Measurements from ENCODE around the gene SLC30A2. TPM values are rescaled to one million over a fixed set of nuclear protein-coding genes. Genes with fewer than 3 reads are reported as not detected.

SLC30A2 gene
- total RNA-seq, 1 donor from 2014 or later = not detected

DNA sequence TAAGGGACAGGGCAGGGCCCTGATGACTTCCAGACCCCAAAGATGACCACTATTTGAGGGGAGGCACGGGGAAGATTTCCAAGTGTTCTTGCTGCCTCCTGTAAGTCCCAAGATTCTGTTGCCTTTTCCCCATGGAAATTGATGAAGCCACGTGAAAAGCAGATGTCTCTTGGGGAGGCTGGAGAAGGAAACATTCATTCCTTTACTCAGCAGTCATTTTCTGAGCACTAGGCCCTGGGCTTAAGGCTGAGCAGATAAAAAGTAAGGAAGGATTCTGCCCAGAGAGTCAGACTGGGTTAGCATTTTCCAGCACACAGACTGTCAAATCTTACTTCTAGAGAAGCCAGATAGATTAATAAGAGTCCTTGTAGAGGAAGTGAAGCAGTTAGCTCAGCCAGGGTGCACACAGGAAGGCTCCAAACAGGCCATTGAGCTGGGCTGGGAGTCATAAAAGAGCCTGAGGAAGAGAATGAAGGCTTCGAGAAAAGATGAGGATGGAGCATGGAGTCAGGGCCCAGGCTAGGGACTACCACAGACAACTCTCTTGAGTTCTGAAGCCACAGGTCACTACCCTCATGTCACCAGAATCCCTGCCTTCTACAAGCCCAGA is 14.2 kb downstream of the SLC30A2 start:
- Mint-ChIP-seq H3K9me3 (ENCODE audit: unreplicated experiment) (no peaks in the 10 kb centered on the region), H3K4me1 (ENCODE audit: unreplicated experiment) (peaks cover 12% of the 10 kb centered on the region), H3K27ac (ENCODE audit: unreplicated experiment) (no peak overlapping the region), H3K36me3 (ENCODE audit: unreplicated experiment) (no peaks in the 10 kb centered on the region), H3K27me3 (ENCODE audit: unreplicated experiment) (peaks cover 8% of the 10 kb centered on the region), H3K4me3 (ENCODE audit: unreplicated experiment) (no peak overlapping the region)
- TF ChIP-seq, protein P1, sequence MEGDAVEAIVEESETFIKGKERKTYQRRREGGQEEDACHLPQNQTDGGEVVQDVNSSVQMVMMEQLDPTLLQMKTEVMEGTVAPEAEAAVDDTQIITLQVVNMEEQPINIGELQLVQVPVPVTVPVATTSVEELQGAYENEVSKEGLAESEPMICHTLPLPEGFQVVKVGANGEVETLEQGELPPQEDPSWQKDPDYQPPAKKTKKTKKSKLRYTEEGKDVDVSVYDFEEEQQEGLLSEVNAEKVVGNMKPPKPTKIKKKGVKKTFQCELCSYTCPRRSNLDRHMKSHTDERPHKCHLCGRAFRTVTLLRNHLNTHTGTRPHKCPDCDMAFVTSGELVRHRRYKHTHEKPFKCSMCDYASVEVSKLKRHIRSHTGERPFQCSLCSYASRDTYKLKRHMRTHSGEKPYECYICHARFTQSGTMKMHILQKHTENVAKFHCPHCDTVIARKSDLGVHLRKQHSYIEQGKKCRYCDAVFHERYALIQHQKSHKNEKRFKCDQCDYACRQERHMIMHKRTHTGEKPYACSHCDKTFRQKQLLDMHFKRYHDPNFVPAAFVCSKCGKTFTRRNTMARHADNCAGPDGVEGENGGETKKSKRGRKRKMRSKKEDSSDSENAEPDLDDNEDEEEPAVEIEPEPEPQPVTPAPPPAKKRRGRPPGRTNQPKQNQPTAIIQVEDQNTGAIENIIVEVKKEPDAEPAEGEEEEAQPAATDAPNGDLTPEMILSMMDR (IDR thresholded peaks at IDR 0.05) = no peak
- no peak for DNase-seq (ENCODE audit: extremely low spot score, unreplicated experiment)

DNA sequence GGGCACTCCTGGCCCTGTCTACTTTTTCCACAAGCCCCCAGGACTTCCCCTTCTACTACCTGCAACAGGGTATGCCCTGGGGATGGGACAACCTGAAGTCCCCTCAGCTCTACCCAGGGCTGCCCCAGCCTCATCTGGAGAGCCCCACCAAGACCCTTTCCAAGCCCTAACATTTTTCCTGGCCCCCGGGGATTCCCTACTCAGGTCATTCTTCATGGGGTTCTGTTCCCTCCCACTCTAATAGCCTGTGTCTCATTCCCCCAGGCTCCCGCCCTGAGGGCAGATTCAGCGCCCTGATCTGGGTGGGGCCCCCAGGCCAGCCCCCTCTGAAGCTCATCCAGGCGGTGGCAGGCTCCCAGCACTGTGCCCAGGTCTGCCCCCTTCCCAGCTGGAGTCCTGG is 14.7 kb downstream of the SLC30A2 start:
- Mint-ChIP-seq H3K27ac (ENCODE audit: unreplicated experiment) (no peak overlapping the region), H3K27me3 (ENCODE audit: unreplicated experiment) (peaks cover 8% of the 10 kb centered on the region), H3K36me3 (ENCODE audit: unreplicated experiment) (no peaks in the 10 kb centered on the region), H3K4me3 (ENCODE audit: unreplicated experiment) (no peak overlapping the region), H3K4me1 (ENCODE audit: unreplicated experiment) (peaks cover 9% of the 10 kb centered on the region), H3K9me3 (ENCODE audit: unreplicated experiment) (no peaks in the 10 kb centered on the region)
- no peak for DNase-seq (ENCODE audit: extremely low spot score, unreplicated experiment)
- TF ChIP-seq, protein P1 (IDR thresholded peaks at IDR 0.05) = no peak

DNA sequence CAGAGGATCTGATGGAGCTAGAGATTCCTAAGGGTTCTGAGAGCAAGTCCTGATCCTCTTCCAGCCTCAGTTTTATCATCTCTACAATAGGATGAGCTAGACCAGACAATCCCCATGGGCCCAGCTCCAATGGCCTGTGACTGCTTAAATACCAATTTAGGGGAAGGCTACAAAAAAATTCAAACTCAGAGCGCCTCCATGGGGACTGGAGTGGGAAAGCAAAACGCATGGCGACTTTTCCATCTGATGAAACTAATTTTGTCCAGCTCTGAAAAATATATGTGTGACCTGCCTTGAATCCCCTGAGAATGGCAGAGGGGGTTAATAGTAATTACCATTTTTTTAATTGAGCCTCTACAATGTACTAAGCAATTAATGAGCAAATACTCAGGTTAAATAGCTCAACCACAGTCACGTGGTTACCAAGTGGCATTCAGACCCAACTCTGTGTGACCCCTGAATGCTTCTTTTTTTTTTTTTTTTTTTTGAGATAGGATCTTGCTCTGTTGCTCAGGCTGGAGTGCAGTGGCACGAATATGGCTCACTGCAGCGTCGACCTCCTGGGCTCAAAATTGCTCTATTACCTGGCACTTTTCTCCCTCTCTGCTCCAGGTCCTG is 15.9 kb downstream of the SLC30A2 start:
- Mint-ChIP-seq H3K9me3 (ENCODE audit: unreplicated experiment) (no peaks in the 10 kb centered on the region), H3K27me3 (ENCODE audit: unreplicated experiment) (peaks cover 8% of the 10 kb centered on the region), H3K4me1 (ENCODE audit: unreplicated experiment) (peaks cover 5% of the 10 kb centered on the region), H3K27ac (ENCODE audit: unreplicated experiment) (no peak overlapping the region), H3K36me3 (ENCODE audit: unreplicated experiment) (no peaks in the 10 kb centered on the region), H3K4me3 (ENCODE audit: unreplicated experiment) (no peak overlapping the region)
- DNase-seq (ENCODE audit: extremely low spot score, unreplicated experiment) = no peak
- TF ChIP-seq, protein P1 (IDR thresholded peaks at IDR 0.05) = no peak

DNA sequence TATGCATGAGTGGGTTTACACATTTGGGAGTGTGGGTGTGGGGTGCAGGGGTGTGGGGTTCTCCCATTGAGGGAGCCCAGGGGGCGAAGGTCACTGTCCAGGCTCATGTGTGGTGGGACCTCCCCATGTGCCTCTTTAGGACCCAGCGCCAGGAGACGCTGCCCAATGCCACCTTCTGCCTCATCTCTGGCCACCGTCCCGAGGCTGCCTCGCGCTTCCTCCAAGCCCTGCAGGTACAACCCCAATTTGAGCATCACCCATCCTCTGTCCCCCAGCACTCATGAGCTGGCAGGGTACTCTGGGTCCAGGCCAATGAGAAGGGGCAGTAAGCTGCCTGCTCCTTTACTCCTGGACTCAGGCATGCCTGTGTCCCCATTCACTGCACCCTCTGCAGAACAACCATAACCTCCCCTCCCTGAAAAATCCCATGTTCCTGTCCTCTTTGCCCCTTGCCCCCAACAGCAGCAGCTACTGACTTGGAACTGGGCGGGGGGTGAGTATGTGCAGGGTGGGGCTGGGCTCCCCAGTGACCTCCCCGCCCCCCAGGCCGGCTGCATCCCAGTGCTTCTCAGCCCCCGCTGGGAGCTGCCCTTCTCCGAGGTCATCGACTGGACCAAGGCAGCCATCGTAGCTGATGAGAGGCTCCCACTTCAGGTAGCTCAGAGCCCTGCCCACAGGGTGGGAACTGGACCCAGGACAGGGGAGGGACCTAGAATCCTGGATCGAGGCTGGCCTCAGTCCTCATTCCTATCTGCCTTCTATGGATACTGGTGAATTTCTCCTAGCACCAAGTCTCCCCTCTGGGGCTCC is 16.7 kb downstream of the SLC30A2 start:
- no peak overlapping the region for H3K27ac Mint-ChIP-seq (ENCODE audit: unreplicated experiment)

More for the DNA sequence above, 16.7 kb downstream of the SLC30A2 start:
- no peak for DNase-seq (ENCODE audit: extremely low spot score, unreplicated experiment)
- no peaks in the 10 kb centered on the region for H3K9me3 Mint-ChIP-seq (ENCODE audit: unreplicated experiment)
- H3K27me3 Mint-ChIP-seq (ENCODE audit: unreplicated experiment) = peaks cover 3% of the 10 kb centered on the region
- no peak overlapping the region for H3K4me3 Mint-ChIP-seq (ENCODE audit: unreplicated experiment)
- TF ChIP-seq, protein P1 (IDR thresholded peaks at IDR 0.05) = no peak
- H3K36me3 Mint-ChIP-seq (ENCODE audit: unreplicated experiment) = no peaks in the 10 kb centered on the region
- peaks cover 2% of the 10 kb centered on the region for H3K4me1 Mint-ChIP-seq (ENCODE audit: unreplicated experiment)

Measured in osteocyte (in vitro differentiated cells).